HG03097 (cell line): ENCODE measurements around the gene CRYL1.

Source experiments
- ATAC-seq: cut with Tn5 transposase; IDR thresholded peaks from one replicate; pipeline ENCODE4 v1.9.1; 2021; ENCODE audit not compliant: unreplicated experiment, low FRiP score

Gene CRYL1

GRCh38 chr13:20497006-20497775, 28.5 kb downstream of the CRYL1 start:
- no peak for ATAC-seq

GRCh38 chr13:20495087-20496023, 30.3 kb downstream of the CRYL1 start:
- no peak for ATAC-seq

- ATAC-seq: no peak
These were observed 31.0 kb downstream of the CRYL1 start for GRCh38 chr13:20494656-20495055.

- ATAC-seq: no peak
These were observed 33.0 kb downstream of the CRYL1 start for GRCh38 chr13:20492641-20493040.

GRCh38 chr13:20491926-20492435, 33.7 kb downstream of the CRYL1 start:
- no peak for ATAC-seq

GRCh38 chr13:20489185-20489820, 36.4 kb downstream of the CRYL1 start:
- no peak for ATAC-seq

- ATAC-seq: no peak
These were observed 37.7 kb downstream of the CRYL1 start for GRCh38 chr13:20487927-20488326.

GRCh38 chr13:20482787-20483186, 42.9 kb downstream of the CRYL1 start:
- no peak for ATAC-seq

GRCh38 chr13:20482275-20482761, 43.3 kb downstream of the CRYL1 start:
- no peak for ATAC-seq

GRCh38 chr13:20477394-20477793, 48.3 kb downstream of the CRYL1 start:
- no peak for ATAC-seq

- peak; percentile 86 for ATAC-seq
These were observed 49.5 kb downstream of the CRYL1 start for GRCh38 chr13:20475927-20476691.

GRCh38 chr13:20474515-20474914, 51.1 kb downstream of the CRYL1 start:
- no peak for ATAC-seq

GRCh38 chr13:20473888-20474287, 51.8 kb downstream of the CRYL1 start:
- ATAC-seq: no peak

- no peak for ATAC-seq
These were observed 52.5 kb downstream of the CRYL1 start for GRCh38 chr13:20473139-20473538.

- no peak for ATAC-seq
These were observed 53.1 kb downstream of the CRYL1 start for GRCh38 chr13:20472531-20472930.

- ATAC-seq: no peak
These were observed 55.5 kb downstream of the CRYL1 start for GRCh38 chr13:20470136-20470535.

- no peak for ATAC-seq
These were observed 59.3 kb downstream of the CRYL1 start for GRCh38 chr13:20466371-20466770.

GRCh38 chr13:20465218-20465879, 60.3 kb downstream of the CRYL1 start:
- ATAC-seq: no peak

- ATAC-seq: no peak
These were observed 62.7 kb downstream of the CRYL1 start for GRCh38 chr13:20462921-20463320.

GRCh38 chr13:20462533-20462915, 63.1 kb downstream of the CRYL1 start:
- ATAC-seq: no peak
